GM13977 (cell line): ENCODE measurements around the gene CCSER1.

Source experiments
- DNase-seq: peaks from one replicate; pipeline ENCODE4 v3.0.0; 2012; ENCODE audit warnings: low spot score
- CTCF ChIP-seq: IDR thresholded peaks from 2 replicates; pipeline ENCODE4 v1.5.1; 2012; ENCODE audit warnings: mild to moderate bottlenecking, control low read depth; ENCODE audit not compliant: insufficient read depth; ENCODE audit errors: extremely low read depth, missing control alignments
- in situ Hi-C: fragments of 300-500 bp; cut with MboI; formaldehyde crosslinking; loops from one replicate; pipeline ENCODE4 v1.12.0; 2022; ENCODE audit warnings: low sequenced_read_pairs, low pct_unique_long_range_greater_than_20kb, mixed read lengths, inconsistent platforms; ENCODE audit not compliant: unreplicated experiment

The CCSER1 gene

GRCh38 chr4:91285487-91285886, 1158.3 kb downstream of the CCSER1 start:
- no peak for TF ChIP-seq CTCF
- in situ Hi-C loops, result no loop called here
- DNase-seq, result no peak

- TF ChIP-seq CTCF, result no peak
- in situ Hi-C loops, result no loop called here
- DNase-seq, result no peak
Observed at GRCh38 chr4:91288702-91289311, 1161.6 kb downstream of the CCSER1 start.

GRCh38 chr4:91298156-91298700, 1171.0 kb downstream of the CCSER1 start:
- in situ Hi-C loops, result no loop called here
- DNase-seq, result no peak
- TF ChIP-seq CTCF, result no peak

GRCh38 chr4:91298824-91299223, 1171.6 kb downstream of the CCSER1 start:
- no peak for DNase-seq
- TF ChIP-seq CTCF, result no peak
- in situ Hi-C loops, result no loop called here

GRCh38 chr4:91302120-91302519, 1174.9 kb downstream of the CCSER1 start:
- no peak for DNase-seq
- no peak for TF ChIP-seq CTCF
- in situ Hi-C loops, result no loop called here

GRCh38 chr4:91304292-91304691, 1177.1 kb downstream of the CCSER1 start:
- TF ChIP-seq CTCF, result no peak

More at GRCh38 chr4:91304292-91304691, 1177.1 kb downstream of the CCSER1 start:
- in situ Hi-C loops, result no loop called here
- no peak for DNase-seq
